Measurements from ENCODE around the gene SCRN3.

The SCRN3 gene

GRCh38 chr2:174465327-174465726 is 69.8 kb downstream of the SCRN3 start:
- Histone ChIP-seq H3K9me3 (ENCODE audit: insufficient read depth, low read length) (no peaks in the 10 kb centered on the region), H3K4me1 (ENCODE audit: low read length) (no peaks in the 10 kb centered on the region), H3K36me3 (replicated peaks; ENCODE audit: low read depth, low read length) (no peaks in the 10 kb centered on the region)

GRCh38 chr2:174473796-174474195 is 78.3 kb downstream of the SCRN3 start:
- no peaks in the 10 kb centered on the region for H4K20me1 ChIP-seq (ENCODE audit: insufficient read depth, low read length)
- no peaks in the 10 kb centered on the region for H3K4me1 ChIP-seq (ENCODE audit: low read length)
- TF ChIP-seq EZH2phosphoT487 (IDR thresholded peaks at IDR 0.05; ENCODE audit: low read depth): no peak
- TF ChIP-seq, protein P1, sequence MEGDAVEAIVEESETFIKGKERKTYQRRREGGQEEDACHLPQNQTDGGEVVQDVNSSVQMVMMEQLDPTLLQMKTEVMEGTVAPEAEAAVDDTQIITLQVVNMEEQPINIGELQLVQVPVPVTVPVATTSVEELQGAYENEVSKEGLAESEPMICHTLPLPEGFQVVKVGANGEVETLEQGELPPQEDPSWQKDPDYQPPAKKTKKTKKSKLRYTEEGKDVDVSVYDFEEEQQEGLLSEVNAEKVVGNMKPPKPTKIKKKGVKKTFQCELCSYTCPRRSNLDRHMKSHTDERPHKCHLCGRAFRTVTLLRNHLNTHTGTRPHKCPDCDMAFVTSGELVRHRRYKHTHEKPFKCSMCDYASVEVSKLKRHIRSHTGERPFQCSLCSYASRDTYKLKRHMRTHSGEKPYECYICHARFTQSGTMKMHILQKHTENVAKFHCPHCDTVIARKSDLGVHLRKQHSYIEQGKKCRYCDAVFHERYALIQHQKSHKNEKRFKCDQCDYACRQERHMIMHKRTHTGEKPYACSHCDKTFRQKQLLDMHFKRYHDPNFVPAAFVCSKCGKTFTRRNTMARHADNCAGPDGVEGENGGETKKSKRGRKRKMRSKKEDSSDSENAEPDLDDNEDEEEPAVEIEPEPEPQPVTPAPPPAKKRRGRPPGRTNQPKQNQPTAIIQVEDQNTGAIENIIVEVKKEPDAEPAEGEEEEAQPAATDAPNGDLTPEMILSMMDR (IDR thresholded peaks at IDR 0.05; ENCODE audit: low read depth, low read length): no peak
- H3K9ac ChIP-seq (ENCODE audit: low read length): no peak overlapping the region
- H3K9me3 ChIP-seq (ENCODE audit: insufficient read depth, low read length): no peaks in the 10 kb centered on the region
- H3K4me3 ChIP-seq (ENCODE audit: low read length): no peak overlapping the region
- no peaks in the 10 kb centered on the region for H3K27me3 ChIP-seq (ENCODE audit: low read depth, low read length)
- H2AFZ ChIP-seq (ENCODE audit: low read depth, low read length): no peak overlapping the region
- H3K79me2 ChIP-seq (ENCODE audit: low read length): no peaks in the 10 kb centered on the region
- H3K27ac ChIP-seq (ENCODE audit: low read length): no peak overlapping the region
- no peak overlapping the region for H3K4me2 ChIP-seq (ENCODE audit: low read length)
- no peaks in the 10 kb centered on the region for H3K36me3 ChIP-seq (replicated peaks; ENCODE audit: low read depth, low read length)

More at GRCh38 chr2:174465327-174465726, 69.8 kb downstream of the SCRN3 start:
- Histone ChIP-seq H3K4me2 (ENCODE audit: low read length) (no peak overlapping the region), H2AFZ (ENCODE audit: low read depth, low read length) (no peak overlapping the region), H3K27me3 (ENCODE audit: low read depth, low read length) (no peaks in the 10 kb centered on the region), H3K27ac (ENCODE audit: low read length) (no peak overlapping the region), H3K4me3 (ENCODE audit: low read length) (no peak overlapping the region), H3K9ac (ENCODE audit: low read length) (no peak overlapping the region), H4K20me1 (ENCODE audit: insufficient read depth, low read length) (no peaks in the 10 kb centered on the region), H3K79me2 (ENCODE audit: low read length) (no peaks in the 10 kb centered on the region)
- TF ChIP-seq, protein P1 (IDR thresholded peaks at IDR 0.05; ENCODE audit: low read depth, low read length): no peak
- no peak for TF ChIP-seq EZH2phosphoT487 (IDR thresholded peaks at IDR 0.05; ENCODE audit: low read depth)

- Histone ChIP-seq H3K4me3 (ENCODE audit: low read length) (no peak overlapping the region), H3K4me2 (ENCODE audit: low read length) (no peak overlapping the region), H3K36me3 (replicated peaks; ENCODE audit: low read depth, low read length) (no peaks in the 10 kb centered on the region), H3K27me3 (ENCODE audit: low read depth, low read length) (no peaks in the 10 kb centered on the region), H2AFZ (ENCODE audit: low read depth, low read length) (no peak overlapping the region), H3K79me2 (ENCODE audit: low read length) (no peaks in the 10 kb centered on the region), H3K4me1 (ENCODE audit: low read length) (no peaks in the 10 kb centered on the region), H3K27ac (ENCODE audit: low read length) (no peak overlapping the region), H3K9ac (ENCODE audit: low read length) (no peak overlapping the region), H4K20me1 (ENCODE audit: insufficient read depth, low read length) (no peaks in the 10 kb centered on the region), H3K9me3 (ENCODE audit: insufficient read depth, low read length) (no peaks in the 10 kb centered on the region)
- TF ChIP-seq, protein P1 (IDR thresholded peaks at IDR 0.05; ENCODE audit: low read depth, low read length): no peak
- TF ChIP-seq EZH2phosphoT487 (IDR thresholded peaks at IDR 0.05; ENCODE audit: low read depth): no peak
Observed at GRCh38 chr2:174477759-174478158, 82.2 kb downstream of the SCRN3 start.

Measured in OCI-LY3 (cell line).